GM18858 (cell line): ENCODE results near the gene KLRF2.

ENCODE experiments used
- ATAC-seq: cut with Tn5 transposase; IDR thresholded peaks from one replicate; pipeline ENCODE4 v1.9.1; 2021; ENCODE audit not compliant: unreplicated experiment

Gene KLRF2

DNA sequence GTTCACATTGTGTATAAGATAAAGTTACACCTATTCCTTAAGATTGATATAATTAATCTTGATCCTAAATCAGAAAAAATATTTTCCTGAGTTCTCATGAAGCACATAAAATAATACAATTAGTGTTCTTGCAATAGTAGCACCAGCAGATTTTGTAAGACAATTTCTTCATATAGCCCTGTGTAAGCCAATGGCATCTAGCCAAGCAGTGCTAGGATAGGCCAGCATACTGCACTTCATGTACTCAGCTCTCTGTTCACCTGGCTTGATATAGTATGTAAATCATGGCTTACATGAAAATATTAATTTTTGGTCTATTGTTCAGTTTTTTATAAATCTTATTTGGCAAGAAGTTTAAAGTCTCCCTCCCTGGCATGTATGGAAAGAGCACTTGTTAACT is 1.9 kb downstream of the KLRF2 start:
- ATAC-seq, result no peak

- no peak for ATAC-seq
These were observed 7.5 kb downstream of the KLRF2 start for GRCh38 chr12:9888665-9889273.

DNA sequence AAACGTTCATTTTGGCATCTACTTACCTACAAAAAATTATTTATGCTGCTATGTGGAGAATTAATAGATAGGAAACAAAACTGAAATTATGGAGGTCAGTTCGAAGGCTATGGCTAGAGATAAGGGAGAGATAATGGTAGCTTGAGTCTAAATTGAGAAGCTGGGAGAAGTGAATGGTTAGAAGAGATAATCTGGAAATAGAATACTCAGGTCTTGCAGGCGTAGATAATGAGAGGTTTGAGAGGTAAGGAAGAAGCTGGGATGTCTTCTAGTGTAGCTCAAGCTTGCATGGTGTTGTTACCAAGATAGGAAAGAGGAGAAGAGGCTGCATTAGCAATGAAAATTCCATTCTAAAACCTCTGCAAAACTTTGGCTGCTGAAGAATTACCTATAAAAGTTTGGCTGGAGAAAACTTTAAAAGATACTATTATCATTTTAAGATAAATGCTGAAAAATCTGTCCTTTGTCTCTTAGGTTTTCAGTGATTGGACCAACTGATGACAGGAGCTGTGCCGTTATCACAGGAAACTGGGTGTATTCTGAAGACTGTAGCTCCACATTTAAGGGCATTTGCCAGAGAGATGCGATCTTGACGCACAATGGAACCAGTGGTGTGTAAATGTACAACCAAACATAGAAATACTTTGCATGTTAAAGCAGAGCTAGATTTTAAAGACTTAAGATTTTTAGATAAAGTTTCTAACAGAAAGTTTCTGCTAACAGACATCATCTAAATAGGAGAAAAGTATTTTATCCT is 14.1 kb downstream of the KLRF2 start:
- no peak for ATAC-seq

- ATAC-seq, result no peak
These were observed 16.2 kb downstream of the KLRF2 start for GRCh38 chr12:9897535-9897934.

GRCh38 chr12:9899209-9899608 is 17.9 kb downstream of the KLRF2 start:
- no peak for ATAC-seq

DNA sequence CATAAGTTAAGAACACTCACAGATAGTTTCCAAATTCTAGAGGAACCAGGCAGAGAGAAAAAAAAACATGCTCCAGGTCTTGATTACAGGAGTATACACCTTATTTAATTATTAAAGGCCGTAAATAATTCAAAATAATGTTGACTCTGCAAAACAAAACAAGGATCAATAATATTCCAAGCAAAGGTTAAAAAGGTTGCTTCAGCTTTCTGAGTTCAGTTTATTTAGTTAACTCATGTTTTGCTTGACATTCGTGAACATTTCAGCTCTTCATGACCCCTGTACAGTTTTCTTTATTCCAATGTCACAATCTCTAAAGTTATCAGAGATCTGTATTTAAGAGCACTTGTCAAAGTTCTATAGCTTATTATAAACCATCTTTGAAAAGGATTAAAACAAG is 19.6 kb downstream of the KLRF2 start:
- no peak for ATAC-seq

DNA sequence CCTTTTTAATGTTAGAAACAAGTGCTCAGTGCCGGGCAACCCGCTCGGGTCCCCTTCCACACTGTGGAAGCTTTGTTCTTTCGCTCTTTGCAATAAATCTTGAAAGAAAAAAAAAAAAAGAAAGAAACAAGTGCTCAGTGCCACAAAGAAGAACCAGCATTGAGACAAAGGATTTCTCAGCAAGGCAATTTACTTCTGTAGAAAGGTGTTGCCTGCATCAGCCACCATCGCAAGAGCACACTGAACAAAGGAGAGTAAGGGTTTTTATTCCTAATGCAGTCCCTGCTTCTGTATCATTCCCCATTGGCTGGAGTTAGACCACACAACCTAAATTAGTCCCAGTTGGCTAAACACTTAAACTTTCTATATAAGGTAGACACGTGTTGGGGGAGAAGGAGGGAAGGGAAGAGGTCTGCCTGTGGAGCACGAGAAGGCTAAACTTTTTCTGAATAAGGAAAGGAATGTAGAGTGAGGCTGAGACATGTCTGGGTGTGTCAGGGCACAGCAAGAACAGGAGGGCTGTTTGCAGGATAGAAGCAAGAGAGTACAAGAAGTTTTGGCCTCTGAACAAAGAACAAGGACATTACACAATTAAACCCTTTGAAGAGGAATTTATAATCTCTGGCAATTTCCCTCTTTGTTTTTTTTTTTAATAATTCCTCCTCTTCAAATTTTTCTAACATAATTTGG is 21.4 kb downstream of the KLRF2 start:
- ATAC-seq, result no peak

DNA sequence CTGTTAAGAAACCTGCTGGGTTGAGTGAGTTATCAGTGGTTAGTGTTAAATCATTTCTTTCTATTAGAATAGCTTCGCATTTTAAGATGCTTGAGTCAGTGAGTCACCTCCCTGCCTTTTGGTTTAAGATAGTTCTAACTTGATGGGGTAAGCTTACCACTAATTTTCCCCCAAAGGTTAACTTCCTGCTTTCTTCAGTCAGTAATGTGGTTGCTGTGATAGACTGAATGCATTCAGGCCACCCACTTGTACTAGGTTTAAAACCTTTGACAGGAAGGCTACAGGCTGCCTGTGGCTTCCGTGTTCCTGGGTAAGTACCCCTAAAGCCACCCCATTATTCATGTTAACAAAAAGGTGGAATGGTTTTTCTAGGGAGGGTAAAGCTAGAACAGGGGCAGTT is 25.6 kb downstream of the KLRF2 start:
- ATAC-seq, result no peak

DNA sequence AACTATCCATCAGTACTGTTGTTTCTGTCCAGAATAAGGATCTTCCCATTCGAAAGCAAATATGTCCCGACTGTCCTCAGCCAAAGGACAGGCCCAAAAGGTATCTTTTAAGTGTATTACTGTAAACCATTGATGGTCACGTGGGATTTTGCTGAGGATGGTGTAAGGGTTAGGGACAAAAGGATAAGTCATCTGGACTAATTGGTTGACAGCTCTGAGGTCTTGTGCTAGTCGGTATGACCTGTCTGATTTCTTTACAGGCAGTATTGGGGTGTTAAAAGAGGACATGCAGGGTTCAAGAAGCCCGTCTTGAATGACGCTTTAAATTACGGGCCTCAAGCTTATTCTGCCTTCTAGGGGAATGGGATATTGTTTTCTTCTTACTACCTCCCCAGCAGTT is 26.5 kb downstream of the KLRF2 start:
- ATAC-seq, result no peak

- no peak for ATAC-seq
These were observed 27.1 kb downstream of the KLRF2 start for GRCh38 chr12:9908350-9908749.

- ATAC-seq, result no peak
These were observed 28.4 kb downstream of the KLRF2 start for GRCh38 chr12:9909724-9910123.

- no peak for ATAC-seq
These were observed 29.6 kb downstream of the KLRF2 start for GRCh38 chr12:9910716-9911421.

DNA sequence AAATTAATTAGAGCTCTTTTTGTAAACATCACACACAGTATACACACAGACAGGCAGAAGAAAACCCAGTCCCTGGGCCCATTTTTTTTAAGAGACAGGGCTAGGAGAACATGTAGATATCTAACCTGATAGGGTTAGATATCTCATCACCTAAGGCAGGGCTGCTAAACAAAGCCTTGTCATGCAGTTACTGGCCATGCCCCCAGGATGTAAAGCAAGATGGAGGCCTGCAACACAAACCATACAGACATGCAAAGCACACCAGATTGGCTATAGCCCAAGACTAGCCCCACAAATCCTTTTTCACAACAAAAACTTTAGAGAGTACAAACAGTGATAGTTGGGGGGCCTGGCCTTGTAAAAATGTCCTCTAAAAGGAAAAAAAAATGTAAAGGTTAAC is 30.4 kb downstream of the KLRF2 start:
- no peak for ATAC-seq

- no peak for ATAC-seq
These were observed 38.2 kb downstream of the KLRF2 start for GRCh38 chr12:9919443-9919842.

DNA sequence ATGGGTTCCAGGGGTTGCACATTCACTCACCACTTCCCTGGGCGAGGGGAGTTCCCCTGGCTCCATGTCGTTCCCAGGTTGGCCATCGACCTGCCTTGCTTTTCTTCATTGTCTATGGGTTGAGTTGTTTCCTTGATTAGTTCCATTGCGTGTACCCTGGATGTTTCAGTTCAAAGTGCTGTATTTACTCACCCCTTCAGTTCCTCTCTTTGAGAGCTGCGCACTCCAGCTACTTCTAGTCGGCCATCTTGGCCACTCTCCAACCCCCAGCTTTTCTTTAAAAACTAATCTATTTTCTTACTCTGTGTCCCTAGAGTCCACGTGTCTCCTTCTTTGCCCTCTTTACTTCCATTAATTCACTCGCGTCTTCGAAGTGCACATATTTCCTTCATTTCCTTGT is 39.2 kb downstream of the KLRF2 start:
- no peak for ATAC-seq

GRCh38 chr12:9922429-9922828 is 41.1 kb downstream of the KLRF2 start:
- ATAC-seq, result no peak

- no peak for ATAC-seq
These were observed 44.6 kb downstream of the KLRF2 start for GRCh38 chr12:9925705-9926393.

DNA sequence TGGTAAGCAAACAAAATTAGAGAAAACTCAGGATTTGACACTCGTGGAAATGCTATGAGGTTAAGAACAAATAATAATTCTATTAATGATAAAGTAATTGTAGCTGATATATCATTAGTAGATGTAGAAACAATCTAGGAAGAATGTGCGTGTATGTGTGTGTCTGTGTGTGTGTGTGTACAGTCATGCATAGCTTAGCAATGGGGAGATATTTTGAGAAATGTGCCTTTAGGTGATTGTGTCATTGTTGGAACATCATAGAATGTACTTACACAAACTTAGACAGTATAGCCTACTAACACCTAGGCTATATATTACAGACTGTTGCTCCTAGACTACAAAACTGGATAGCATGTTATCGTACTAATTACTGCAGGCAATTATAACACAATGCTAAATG is 45.6 kb downstream of the KLRF2 start:
- ATAC-seq, result no peak

- ATAC-seq, result no peak
These were observed 47.3 kb downstream of the KLRF2 start for GRCh38 chr12:9928607-9929006.

- no peak for ATAC-seq
These were observed 50.0 kb downstream of the KLRF2 start for GRCh38 chr12:9931245-9931644.

DNA sequence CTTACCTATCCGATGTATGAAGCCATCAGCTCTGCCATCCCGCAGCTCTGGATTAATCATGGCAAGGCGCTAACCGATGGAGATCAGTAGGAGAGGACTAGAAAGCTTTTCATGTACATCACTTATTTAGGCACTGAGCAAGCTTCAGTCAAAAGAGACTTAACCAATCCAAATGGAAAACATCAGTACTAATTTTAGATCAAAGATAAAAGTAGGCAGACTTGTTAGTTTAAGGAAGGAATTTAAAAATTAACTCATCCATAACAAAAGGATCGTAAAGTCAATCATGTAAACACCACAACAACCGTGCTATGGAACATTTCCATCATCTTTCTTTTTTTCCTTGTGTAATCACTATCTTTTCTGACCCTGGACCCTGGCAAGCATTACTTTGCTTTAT is 51.0 kb downstream of the KLRF2 start, which contains the start of gene CLEC2A:
CLEC2A (minus strand) TSS at position 101 of the 400 bp plus-strand sequence; CDS start at position 60, 41 bp downstream.
- ATAC-seq, result no peak
